ENCODE results near the gene COLGALT1. TPM values are rescaled to one million over a fixed set of nuclear protein-coding genes. Genes with fewer than 3 reads are reported as not detected.

The COLGALT1 gene
- polyA plus RNA-seq, 3 donors, result 66.8 to 176 (median 68.8) TPM

- Histone ChIP-seq H3K4me2 (replicated peaks; ENCODE audit: extremely low read depth, low read length, poor library complexity, severe bottlenecking) (no peak overlapping the region), H3K9me3 (replicated peaks in 1 of 2; ENCODE audit: control insufficient read depth in 1 of 2, insufficient read depth in 1 of 2, low read length in 2 of 2) (no peaks in the 10 kb centered on the region), H4K20me1 (ENCODE audit: insufficient read depth, low read length) (no peaks in the 10 kb centered on the region), H3K36me3 (replicated peaks in 1 of 2; ENCODE audit: control insufficient read depth in 1 of 2, insufficient read depth in 2 of 2, low read length in 2 of 2) (no peaks in the 10 kb centered on the region), H3K4me3 (replicated peaks in 1 of 3; ENCODE audit: low read depth in 2 of 3, low read length in 3 of 3) (no peak overlapping the region), H3K27me3 (ENCODE audit: control insufficient read depth in 2 of 2, insufficient read depth in 2 of 2, low read length in 2 of 2) (no peaks in the 10 kb centered on the region), H3K9ac (ENCODE audit: insufficient read depth, low read length, poor library complexity, severe bottlenecking) (no peak overlapping the region), H3K27ac (ENCODE audit: low read depth in 1 of 2, low read length in 2 of 2) (no peak overlapping the region), H3K79me2 (ENCODE audit: insufficient read depth, low read length) (no peaks in the 10 kb centered on the region), H2AFZ (ENCODE audit: insufficient read depth, low read depth, low read length, poor library complexity, severe bottlenecking) (no peak overlapping the region), H3K4me1 (ENCODE audit: control insufficient read depth in 1 of 2, insufficient read depth in 2 of 2, low read length in 2 of 2) (peaks cover 20 to 29% of the 10 kb centered on the region in 2 donors)
- no peaks in the 10 kb centered on the region for H3K36me3 Mint-ChIP-seq
- no peak overlapping the region for H3K4me3 Mint-ChIP-seq
- H3K27me3 Mint-ChIP-seq (ENCODE audit: low read depth in 3 of 3), result peaks cover 3 to 8% (median 7%) of the 10 kb centered on the region in 3 donors
- DNase-seq, result no peak
- intact Hi-C loops (cut with micrococcal nuclease), result no loop called here
- H3K9me3 Mint-ChIP-seq, result peaks cover 0 to 2% (median 0%) of the 10 kb centered on the region in 7 donors
- peak overlapping the region in 1 of 7 donors; percentile 1 for H3K27ac Mint-ChIP-seq
- TF ChIP-seq, protein P1, sequence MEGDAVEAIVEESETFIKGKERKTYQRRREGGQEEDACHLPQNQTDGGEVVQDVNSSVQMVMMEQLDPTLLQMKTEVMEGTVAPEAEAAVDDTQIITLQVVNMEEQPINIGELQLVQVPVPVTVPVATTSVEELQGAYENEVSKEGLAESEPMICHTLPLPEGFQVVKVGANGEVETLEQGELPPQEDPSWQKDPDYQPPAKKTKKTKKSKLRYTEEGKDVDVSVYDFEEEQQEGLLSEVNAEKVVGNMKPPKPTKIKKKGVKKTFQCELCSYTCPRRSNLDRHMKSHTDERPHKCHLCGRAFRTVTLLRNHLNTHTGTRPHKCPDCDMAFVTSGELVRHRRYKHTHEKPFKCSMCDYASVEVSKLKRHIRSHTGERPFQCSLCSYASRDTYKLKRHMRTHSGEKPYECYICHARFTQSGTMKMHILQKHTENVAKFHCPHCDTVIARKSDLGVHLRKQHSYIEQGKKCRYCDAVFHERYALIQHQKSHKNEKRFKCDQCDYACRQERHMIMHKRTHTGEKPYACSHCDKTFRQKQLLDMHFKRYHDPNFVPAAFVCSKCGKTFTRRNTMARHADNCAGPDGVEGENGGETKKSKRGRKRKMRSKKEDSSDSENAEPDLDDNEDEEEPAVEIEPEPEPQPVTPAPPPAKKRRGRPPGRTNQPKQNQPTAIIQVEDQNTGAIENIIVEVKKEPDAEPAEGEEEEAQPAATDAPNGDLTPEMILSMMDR (IDR thresholded peaks at IDR 0.05), result no peak
- 92% methylated on average over 14 of the region's 15 CpGs for WGBS (ENCODE audit: insufficient coverage)
- peaks cover 36% of the 10 kb centered on the region for H3K4me1 Mint-ChIP-seq
These were observed 13.4 kb upstream of the COLGALT1 start for GRCh38 chr19:17542042-17542441.

- no peaks in the 10 kb centered on the region for H4K20me1 ChIP-seq (ENCODE audit: insufficient read depth, low read length)
- no peak for DNase-seq
- H2AFZ ChIP-seq (ENCODE audit: insufficient read depth, low read depth, low read length, poor library complexity, severe bottlenecking), result no peak overlapping the region
- H3K4me3 ChIP-seq (replicated peaks in 1 of 3; ENCODE audit: low read depth in 2 of 3, low read length in 3 of 3), result no peak overlapping the region
- H3K79me2 ChIP-seq (ENCODE audit: insufficient read depth, low read length), result no peaks in the 10 kb centered on the region
- peaks cover 32% of the 10 kb centered on the region for H3K4me1 Mint-ChIP-seq
- peaks cover 0 to 2% (median 0%) of the 10 kb centered on the region in 7 donors for H3K9me3 Mint-ChIP-seq
- H3K9ac ChIP-seq (ENCODE audit: insufficient read depth, low read length, poor library complexity, severe bottlenecking), result no peak overlapping the region
- no peaks in the 10 kb centered on the region for H3K36me3 ChIP-seq (replicated peaks in 1 of 2; ENCODE audit: control insufficient read depth in 1 of 2, insufficient read depth in 2 of 2, low read length in 2 of 2)
- H3K9me3 ChIP-seq (replicated peaks in 1 of 2; ENCODE audit: control insufficient read depth in 1 of 2, insufficient read depth in 1 of 2, low read length in 2 of 2), result no peaks in the 10 kb centered on the region
- H3K4me1 ChIP-seq (ENCODE audit: control insufficient read depth in 1 of 2, insufficient read depth in 2 of 2, low read length in 2 of 2), result peaks cover 19 to 29% of the 10 kb centered on the region in 2 donors
- no peak overlapping the region for H3K4me3 Mint-ChIP-seq
- intact Hi-C loops (cut with micrococcal nuclease), result no loop called here
- H3K4me2 ChIP-seq (replicated peaks; ENCODE audit: extremely low read depth, low read length, poor library complexity, severe bottlenecking), result no peak overlapping the region
- TF ChIP-seq, protein P1 (IDR thresholded peaks at IDR 0.05), result no peak
- peak overlapping the region in 1 of 7 donors; percentile 3 for H3K27ac Mint-ChIP-seq
- H3K36me3 Mint-ChIP-seq, result no peaks in the 10 kb centered on the region
- peaks cover 2 to 5% (median 3%) of the 10 kb centered on the region in 3 donors for H3K27me3 Mint-ChIP-seq (ENCODE audit: low read depth in 3 of 3)
- 94% methylated on average over 14 of the region's 14 CpGs for WGBS (ENCODE audit: insufficient coverage)
- no peak overlapping the region for H3K27ac ChIP-seq (ENCODE audit: low read depth in 1 of 2, low read length in 2 of 2)
- H3K27me3 ChIP-seq (ENCODE audit: control insufficient read depth in 2 of 2, insufficient read depth in 2 of 2, low read length in 2 of 2), result no peaks in the 10 kb centered on the region
These were observed 12.5 kb upstream of the COLGALT1 start for GRCh38 chr19:17542793-17543582.

Data from CD14-positive monocyte (primary cell).